Panc1 (cell line): ENCODE measurements around the gene DHX8. TPM values are rescaled to one million over a fixed set of nuclear protein-coding genes. Genes with fewer than 3 reads are reported as not detected.
"Not testable (repeated sequence)": the region's sequence is repeated elsewhere in the genome, so short reads cannot be mapped to it uniquely, and the experiment has no call there.

ENCODE experiments used
- ATAC-seq: fragments of 200-7000 bp; cut with Tn5 transposase; 2 replicates; pipeline ENCODE4 v1.9.1; 2020; ENCODE audit warnings: mild to moderate bottlenecking, moderate library complexity
- BruUV-seq: library from RNA; stranded (reverse); fragments of 400-500 nt; replicated peaks from 2 replicates; lab custom pipeline; 2021; lab: Mats Ljungman, UMichigan
- CTCF ChIA-PET: fragments of 300-600 bp; sonication (Branson Sonifier 250); formaldehyde crosslinking; loops from one replicate; lab custom pipeline; 2022; ENCODE audit warnings: antibody characterized with exemption; lab: Charles Lee
- POLR2A ChIA-PET: fragments of 300-600 bp; sonication (Branson Sonifier 250); formaldehyde crosslinking; loops from one replicate; lab custom pipeline; 2022; ENCODE audit warnings: antibody characterized with exemption; lab: Charles Lee
- DNase-seq: peaks from one replicate; pipeline ENCODE4 v3.0.0-alpha.2; 2010; ENCODE audit warnings: low read depth, low spot score
- H3K27ac ChIP-seq: 2 replicates; pipeline ENCODE4 v1.5.1; 2011; ENCODE audit warnings: mild to moderate bottlenecking, low read length, inconsistent platforms
- H3K27me3 ChIP-seq: fragments of 200-500 bp; sonication (Bioruptor generic); 2 replicates; pipeline ENCODE4 v1.6.0; 2014; ENCODE audit warnings: low read length, inconsistent platforms; ENCODE audit not compliant: control insufficient read depth, insufficient read depth
- H3K36me3 ChIP-seq: fragments of 200-500 bp; sonication (Bioruptor generic); 2 replicates; pipeline ENCODE4 v1.5.1; 2014; ENCODE audit warnings: inconsistent platforms, mild to moderate bottlenecking, low read length, moderate library complexity; ENCODE audit not compliant: control insufficient read depth, insufficient read depth
- H3K4me1 ChIP-seq: 2 replicates; pipeline ENCODE4 v1.5.1; 2011; ENCODE audit warnings: inconsistent platforms, mild to moderate bottlenecking, low read length, moderate library complexity; ENCODE audit not compliant: control insufficient read depth, insufficient read depth
- H3K4me3 ChIP-seq, 2 experiments: 2 replicates each; pipeline ENCODE4 v1.5.1; 2011 to 2012; ENCODE audit warnings: low read depth in 2 of 2, low read length in 2 of 2, mild to moderate bottlenecking in 2 of 2, inconsistent platforms in 1 of 2, moderate library complexity in 1 of 2
- H3K9me3 ChIP-seq: fragments of 200-500 bp; sonication (Bioruptor generic); 2 replicates; pipeline ENCODE4 v1.5.1; 2014; ENCODE audit warnings: low read depth, mild to moderate bottlenecking, inconsistent platforms, low read length, moderate library complexity; ENCODE audit not compliant: control insufficient read depth, insufficient read depth
- CTCF ChIP-seq: fragments of 450-650 bp; IDR thresholded peaks from 2 replicates; pipeline ENCODE4 v1.5.1; 2017; ENCODE audit warnings: mild to moderate bottlenecking
- POLR2AphosphoS5 ChIP-seq: IDR thresholded peaks from 2 replicates; pipeline ENCODE4 v1.6.1; 2012; ENCODE audit warnings: mild to moderate bottlenecking, low read depth, low read length, moderate library complexity
- REST ChIP-seq, 2 experiments: IDR thresholded peaks; 2 replicates each; pipeline ENCODE4 v1.6.1; 2011 to 2012; ENCODE audit warnings: low read depth in 2 of 2, control low read depth in 1 of 2, low read length in 1 of 2, mild to moderate bottlenecking in 1 of 2, moderate library complexity in 1 of 2; ENCODE audit not compliant: insufficient read depth in 1 of 2
- SIN3A ChIP-seq: IDR thresholded peaks from 2 replicates; pipeline ENCODE4 v1.6.1; 2012; ENCODE audit warnings: low read depth, mild to moderate bottlenecking, low read length, moderate library complexity, borderline replicate concordance; ENCODE audit not compliant: insufficient read depth
- TCF7L2 ChIP-seq: IDR thresholded peaks from 2 replicates; pipeline ENCODE4 v1.6.1; 2011; ENCODE audit warnings: mild to moderate bottlenecking, low read depth, low read length, inconsistent platforms
- in situ Hi-C: cut with HindIII; loops from 2 replicates; pipeline ENCODE4 v1.10.0; 2016; ENCODE audit warnings: low sequenced_read_pairs, low pct_unique_long_range_greater_than_20kb
- intact Hi-C: fragments of 100-400 bp; cut with micrococcal nuclease; formaldehyde crosslinking; loops from one replicate; pipeline ENCODE4 v1.10.0; 2022; ENCODE audit not compliant: unreplicated experiment
- total RNA-seq: library from RNA; stranded (reverse); gene quantifications from one replicate; pipeline ENCODE4 v1.2.1, GENCODE V29; 2021; ENCODE audit not compliant: unreplicated experiment

The DHX8 gene
- total RNA-seq, 1 experiment from 2014 or later = 45.6 TPM

GRCh38 chr17:43457362-43457692 lies 26.4 kb upstream of the DHX8 start:
- DNase-seq = no peak
- no peaks in the 10 kb centered on the region for H3K9me3 ChIP-seq
- TF ChIP-seq SIN3A (no peak), TCF7L2 (no peak), POLR2AphosphoS5 (no peak), CTCF (no peak), REST (IDR thresholded peaks at IDR 0.05; ENCODE audit: insufficient read depth in 1 of 2, low read depth in 2 of 2, low read length in 1 of 2) (no peak)
- ATAC-seq = no peak
- in situ Hi-C loops = no loop called here
- ChIA-PET CTCF (no interaction called here), POLR2A (interaction anchor here (0.6 kb wide), 1 partner anchor 14 kb away, joined by 3 read pairs; no protein-coding TSS in a partner anchor)
- H3K4me1 ChIP-seq = no peaks in the 10 kb centered on the region
- no peaks in the 10 kb centered on the region for H3K36me3 ChIP-seq
- H3K27ac ChIP-seq = no peak overlapping the region
- no TSS peak for BruUV-seq
- no peak overlapping the region for H3K4me3 ChIP-seq
- intact Hi-C loops = no loop called here
- H3K27me3 ChIP-seq = no peaks in the 10 kb centered on the region

- H3K9me3 ChIP-seq, ATAC-seq, H3K27ac ChIP-seq, in situ Hi-C loops, H3K27me3 ChIP-seq, H3K36me3 ChIP-seq, POLR2A ChIA-PET, BruUV-seq, CTCF ChIA-PET, intact Hi-C loops, DNase-seq, H3K4me3 ChIP-seq, H3K4me1 ChIP-seq: not testable (repeated sequence)
Measured at GRCh38 chr17:43459878-43460277, 23.9 kb upstream of the DHX8 start.

GRCh38 chr17:43461185-43461584 lies 22.6 kb upstream of the DHX8 start:
- intact Hi-C loops (no loop called here), in situ Hi-C loops (no loop called here)
- Histone ChIP-seq H3K27ac (no peak overlapping the region), H3K36me3 (no peaks in the 10 kb centered on the region), H3K27me3 (no peaks in the 10 kb centered on the region), H3K4me1 (no peaks in the 10 kb centered on the region), H3K9me3 (no peaks in the 10 kb centered on the region), H3K4me3 (no peak overlapping the region)
- CTCF ChIA-PET = no interaction called here
- DNase-seq = no peak
- TF ChIP-seq REST (IDR thresholded peaks at IDR 0.05; ENCODE audit: insufficient read depth in 1 of 2, low read depth in 2 of 2, low read length in 1 of 2) (no peak), SIN3A (no peak), CTCF (no peak), POLR2AphosphoS5 (no peak), TCF7L2 (no peak)
- no TSS peak for BruUV-seq
- ATAC-seq = no peak
- POLR2A ChIA-PET = no interaction called here

- CTCF ChIA-PET, DNase-seq, POLR2A ChIA-PET, in situ Hi-C loops, H3K4me3 ChIP-seq, ATAC-seq, intact Hi-C loops, H3K9me3 ChIP-seq, H3K27me3 ChIP-seq, H3K36me3 ChIP-seq, H3K27ac ChIP-seq, H3K4me1 ChIP-seq, BruUV-seq: not testable (repeated sequence)
Measured at GRCh38 chr17:43462569-43462968, 21.2 kb upstream of the DHX8 start.
